MCF 10A (cell line): Measurements from ENCODE around the gene RPS6KA2. TPM values are rescaled to one million over a fixed set of nuclear protein-coding genes. Genes with fewer than 3 reads are reported as not detected.

ENCODE experiments used
- BruUV-seq: library from RNA; stranded (reverse); fragments of 400-500 nt; replicated peaks from 2 replicates; lab custom pipeline; 2021; lab: Mats Ljungman, UMichigan
- CTCF ChIA-PET: fragments of 300-600 bp; sonication (Branson Sonifier 250); formaldehyde crosslinking; extraction: SDS; loops from one replicate; lab custom pipeline; 2021; ENCODE audit warnings: antibody characterized with exemption, inconsistent platforms; lab: Yijun Ruan, JAX
- POLR2A ChIA-PET: fragments of 300-600, 350-650 bp; sonication (Branson Sonifier 250); formaldehyde crosslinking; extraction: SDS; loops from one replicate; lab custom pipeline; 2020; ENCODE audit warnings: antibody characterized with exemption, inconsistent platforms; lab: Yijun Ruan, JAX
- DNase-seq: peaks from one replicate; pipeline ENCODE4 v3.0.0-alpha.2; 2018; ENCODE audit not compliant: unreplicated experiment
- H3K27ac Mint-ChIP-seq: one replicate; pipeline ENCODE4 v1.8.0; 2022; ENCODE audit warnings: mild to moderate bottlenecking, low read depth, mixed read lengths; ENCODE audit not compliant: unreplicated experiment
- H3K27me3 Mint-ChIP-seq: one replicate; pipeline ENCODE4 v1.8.0; 2022; ENCODE audit warnings: mixed read lengths; ENCODE audit not compliant: insufficient read depth, unreplicated experiment
- H3K36me3 Mint-ChIP-seq: one replicate; pipeline ENCODE4 v1.8.0; 2022; ENCODE audit warnings: mild to moderate bottlenecking, moderate library complexity, mixed read lengths; ENCODE audit not compliant: insufficient read depth, unreplicated experiment
- H3K4me1 Mint-ChIP-seq: one replicate; pipeline ENCODE4 v1.8.0; 2022; ENCODE audit warnings: mixed read lengths; ENCODE audit not compliant: insufficient read depth, unreplicated experiment
- H3K4me3 Mint-ChIP-seq: one replicate; pipeline ENCODE4 v1.8.0; 2022; ENCODE audit warnings: mild to moderate bottlenecking, moderate library complexity, mixed read lengths; ENCODE audit not compliant: unreplicated experiment
- H3K9me3 Mint-ChIP-seq: one replicate; pipeline ENCODE4 v1.8.0; 2022; ENCODE audit warnings: mixed read lengths; ENCODE audit not compliant: unreplicated experiment
- CTCF ChIP-seq: fragments of 200-600 bp; IDR thresholded peaks from one replicate; pipeline ENCODE4 v1.8.0; 2022; ENCODE audit warnings: antibody characterized with exemption, mild to moderate bottlenecking; ENCODE audit not compliant: unreplicated experiment
- intact Hi-C: fragments of 100-400 bp; cut with micrococcal nuclease; formaldehyde crosslinking; loops from 2 replicates; pipeline ENCODE4 v1.14.1; 2022
- total RNA-seq: library from RNA; stranded (reverse); gene quantifications from 2 replicates; pipeline ENCODE4 v1.2.3, GENCODE V29; 2022

RPS6KA2 gene
- total RNA-seq, 1 experiment from 2014 or later = 126 TPM

DNA sequence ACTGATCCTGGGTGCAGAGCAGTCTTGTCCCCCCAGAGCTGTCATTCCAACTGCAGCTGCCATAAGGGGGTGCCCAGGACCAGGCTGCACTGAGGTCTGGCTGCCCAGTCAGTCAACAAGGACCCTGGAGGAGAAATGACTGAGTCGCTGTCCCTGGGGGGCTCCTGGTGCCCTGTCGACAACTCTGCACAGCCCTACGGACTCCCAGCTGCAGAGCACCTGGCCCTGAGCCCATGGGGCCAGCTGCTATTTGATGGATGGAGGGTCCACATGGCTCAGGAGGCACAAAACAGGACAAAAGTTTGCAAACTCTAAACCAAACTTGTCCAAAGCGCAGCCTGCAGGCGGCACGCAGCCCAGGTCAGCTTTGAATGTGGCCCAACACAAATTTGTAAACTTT is 46.3 kb upstream of the RPS6KA2 start:
- peaks cover 15% of the 10 kb centered on the region for H3K4me1 Mint-ChIP-seq
- H3K27ac Mint-ChIP-seq = no peak overlapping the region
- POLR2A ChIA-PET = no interaction called here
- DNase-seq = no peak
- TF ChIP-seq CTCF = no peak
- peaks cover 18% of the 10 kb centered on the region for H3K27me3 Mint-ChIP-seq
- no peaks in the 10 kb centered on the region for H3K36me3 Mint-ChIP-seq
- no peak overlapping the region for H3K4me3 Mint-ChIP-seq
- no peaks in the 10 kb centered on the region for H3K9me3 Mint-ChIP-seq
- BruUV-seq = no TSS peak
- CTCF ChIA-PET = no interaction called here
- intact Hi-C loops = no loop called here

DNA sequence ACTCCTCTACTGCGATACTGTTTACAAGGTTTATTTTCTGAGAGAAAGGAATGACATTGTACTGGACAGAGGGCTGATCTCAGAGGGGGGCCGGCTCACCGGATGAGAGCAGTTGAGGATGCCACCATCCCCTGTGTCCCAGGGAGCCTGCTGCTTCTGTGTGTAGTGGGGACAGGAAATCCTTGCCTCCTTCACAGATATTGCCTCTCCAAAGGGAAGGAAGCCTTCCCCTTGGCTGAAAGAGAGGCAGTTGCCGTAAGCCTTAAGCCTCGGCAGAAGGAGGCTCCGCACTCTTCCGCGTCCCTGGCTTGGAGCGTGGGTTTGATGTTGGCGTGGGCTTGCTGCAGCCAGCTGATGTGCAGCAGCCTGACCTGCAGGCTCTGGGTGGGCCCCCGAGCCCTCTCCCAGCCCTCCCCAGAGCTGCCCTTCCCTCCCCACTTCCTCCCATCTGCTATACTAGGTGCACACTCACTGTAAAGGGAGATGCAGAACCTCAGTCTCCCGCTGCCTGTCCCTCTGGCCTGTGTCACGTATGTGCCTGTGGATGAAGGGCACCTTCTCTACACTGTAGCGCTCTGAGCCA is 45.7 kb upstream of the RPS6KA2 start:
- BruUV-seq = no TSS peak
- intact Hi-C loops = no loop called here
- ChIA-PET POLR2A (no interaction called here), CTCF (no interaction called here)
- H3K27me3 Mint-ChIP-seq = peaks cover 24% of the 10 kb centered on the region
- no peak overlapping the region for H3K27ac Mint-ChIP-seq
- TF ChIP-seq CTCF = no peak
- H3K4me3 Mint-ChIP-seq = no peak overlapping the region
- H3K9me3 Mint-ChIP-seq = no peaks in the 10 kb centered on the region
- no peak for DNase-seq
- H3K4me1 Mint-ChIP-seq = peaks cover 15% of the 10 kb centered on the region
- H3K36me3 Mint-ChIP-seq = no peaks in the 10 kb centered on the region

DNA sequence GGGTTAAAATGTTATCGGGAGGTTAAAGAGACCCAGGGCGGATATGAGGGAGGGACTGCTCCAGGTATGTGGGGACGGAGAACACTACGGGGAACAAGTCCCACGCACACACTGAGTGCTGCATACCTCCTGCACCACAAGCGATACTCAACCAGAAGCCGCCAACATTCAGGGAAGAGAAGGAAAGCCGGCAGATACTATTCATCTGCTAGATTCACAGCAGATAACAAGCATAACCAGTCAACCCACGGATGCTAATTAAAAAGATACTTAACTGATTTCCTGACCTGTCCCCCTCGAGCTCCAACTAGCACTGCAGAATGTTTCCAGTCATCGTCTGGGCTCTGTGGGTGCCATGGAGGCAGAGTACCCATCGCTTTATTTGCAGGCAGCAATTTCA is 45.1 kb upstream of the RPS6KA2 start:
- ChIA-PET CTCF (no interaction called here), POLR2A (interaction anchor here (1.0 kb wide), 1 partner anchor 46 kb away, joined by 4 read pairs; the partner anchor contains the start of gene RPS6KA2)
- H3K36me3 Mint-ChIP-seq = no peaks in the 10 kb centered on the region
- no peak overlapping the region for H3K27ac Mint-ChIP-seq
- H3K27me3 Mint-ChIP-seq = peaks cover 29% of the 10 kb centered on the region
- DNase-seq = no peak
- intact Hi-C loops = no loop called here
- TF ChIP-seq CTCF = no peak
- no TSS peak for BruUV-seq
- peaks cover 15% of the 10 kb centered on the region for H3K4me1 Mint-ChIP-seq
- no peaks in the 10 kb centered on the region for H3K9me3 Mint-ChIP-seq
- no peak overlapping the region for H3K4me3 Mint-ChIP-seq

- Mint-ChIP-seq H3K4me3 (no peak overlapping the region), H3K9me3 (no peaks in the 10 kb centered on the region), H3K4me1 (peaks cover 15% of the 10 kb centered on the region), H3K27ac (no peak overlapping the region), H3K27me3 (peaks cover 35% of the 10 kb centered on the region), H3K36me3 (no peaks in the 10 kb centered on the region)
- ChIA-PET POLR2A (interaction anchor here (0.8 to 1.0 kb wide), 2 partner anchors 45 to 1410 kb away, joined by 3 to 4 read pairs; partner anchors contain the start of gene RPS6KA2), CTCF (no interaction called here)
- DNase-seq = no peak
- intact Hi-C loops = no loop called here
- no peak for TF ChIP-seq CTCF
- BruUV-seq = no TSS peak
Measured at GRCh38 chr6:166671434-166672081, 44.5 kb upstream of the RPS6KA2 start.
